Calu3 (cell line): ENCODE measurements around the gene MVK. TPM values are rescaled to one million over a fixed set of nuclear protein-coding genes. Genes with fewer than 3 reads are reported as not detected.

Source experiments
- BruUV-seq: library from RNA; stranded (reverse); fragments of 400-500 nt; replicated peaks from 2 replicates; lab custom pipeline; 2021; lab: Mats Ljungman, UMichigan
- CTCF ChIA-PET: fragments of 300-600 bp; sonication (Branson Sonifier 250); formaldehyde crosslinking; loops from one replicate; lab custom pipeline; 2022; ENCODE audit warnings: antibody characterized with exemption; lab: Charles Lee
- DNase-seq: peaks from one replicate; pipeline ENCODE4 v3.0.0; 2022
- H3K27ac Mint-ChIP-seq: one replicate; pipeline ENCODE4 v1.8.0; 2022; ENCODE audit warnings: mixed read lengths; ENCODE audit not compliant: unreplicated experiment
- H3K27me3 Mint-ChIP-seq: one replicate; pipeline ENCODE4 v1.8.0; 2022; ENCODE audit warnings: mixed read lengths; ENCODE audit not compliant: unreplicated experiment
- H3K36me3 Mint-ChIP-seq: one replicate; pipeline ENCODE4 v1.8.0; 2022; ENCODE audit warnings: mild to moderate bottlenecking, moderate library complexity, mixed read lengths; ENCODE audit not compliant: insufficient read depth, unreplicated experiment
- H3K4me1 Mint-ChIP-seq: one replicate; pipeline ENCODE4 v1.8.0; 2022; ENCODE audit warnings: mild to moderate bottlenecking, low read depth, mixed read lengths; ENCODE audit not compliant: unreplicated experiment
- H3K4me3 Mint-ChIP-seq: one replicate; pipeline ENCODE4 v1.8.0; 2022; ENCODE audit warnings: mild to moderate bottlenecking, low read depth, moderate library complexity, mixed read lengths; ENCODE audit not compliant: unreplicated experiment
- H3K9me3 Mint-ChIP-seq: one replicate; pipeline ENCODE4 v1.8.0; 2022; ENCODE audit warnings: low read depth, mixed read lengths; ENCODE audit not compliant: unreplicated experiment
- intact Hi-C: fragments of 100-400 bp; cut with micrococcal nuclease; formaldehyde crosslinking; loops from one replicate; pipeline ENCODE4 v1.10.0; 2022; ENCODE audit not compliant: unreplicated experiment
- total RNA-seq: library from RNA; stranded (reverse); gene quantifications from 2 replicates; pipeline ENCODE4 v1.2.3, GENCODE V29; 2022
- TF ChIP-seq, protein P1 (sequence below): fragments of 200-600 bp; IDR thresholded peaks from one replicate; pipeline ENCODE4 v1.8.0; 2022; ENCODE audit warnings: antibody characterized with exemption; ENCODE audit not compliant: unreplicated experiment

MVK gene
- total RNA-seq, 1 experiment from 2014 or later, result 41.6 TPM

DNA sequence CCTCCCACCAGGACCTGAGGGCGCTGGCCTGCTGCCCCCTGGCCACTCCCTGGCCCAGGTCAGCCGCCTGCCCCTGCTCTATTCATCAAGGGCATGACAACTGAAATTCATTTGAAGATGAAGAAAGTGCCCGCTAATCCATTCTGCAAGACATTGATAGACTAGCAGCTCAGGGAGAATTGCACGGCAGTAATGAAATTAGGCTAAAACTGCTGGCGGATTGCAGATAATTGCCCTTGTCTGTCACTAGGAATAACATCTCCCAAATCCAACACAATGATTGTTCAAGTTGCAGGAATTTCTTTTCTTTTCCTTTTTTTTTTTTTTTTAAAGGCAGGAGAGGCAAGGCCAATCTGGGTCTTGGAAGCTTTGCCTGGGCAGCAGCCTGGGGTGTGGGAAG, 44.5 kb downstream of the MVK start:
- Mint-ChIP-seq H3K4me3 (no peak overlapping the region), H3K36me3 (no peaks in the 10 kb centered on the region), H3K4me1 (no peaks in the 10 kb centered on the region), H3K27ac (no peak overlapping the region), H3K9me3 (no peaks in the 10 kb centered on the region), H3K27me3 (peaks cover 100% of the 10 kb centered on the region)
- BruUV-seq, result no TSS peak
- DNase-seq, result no peak
- CTCF ChIA-PET, result interaction anchor here (0.6 kb wide), 1 partner anchor 41 kb away, joined by 5 read pairs; no protein-coding TSS in a partner anchor
- TF ChIP-seq, protein P1, sequence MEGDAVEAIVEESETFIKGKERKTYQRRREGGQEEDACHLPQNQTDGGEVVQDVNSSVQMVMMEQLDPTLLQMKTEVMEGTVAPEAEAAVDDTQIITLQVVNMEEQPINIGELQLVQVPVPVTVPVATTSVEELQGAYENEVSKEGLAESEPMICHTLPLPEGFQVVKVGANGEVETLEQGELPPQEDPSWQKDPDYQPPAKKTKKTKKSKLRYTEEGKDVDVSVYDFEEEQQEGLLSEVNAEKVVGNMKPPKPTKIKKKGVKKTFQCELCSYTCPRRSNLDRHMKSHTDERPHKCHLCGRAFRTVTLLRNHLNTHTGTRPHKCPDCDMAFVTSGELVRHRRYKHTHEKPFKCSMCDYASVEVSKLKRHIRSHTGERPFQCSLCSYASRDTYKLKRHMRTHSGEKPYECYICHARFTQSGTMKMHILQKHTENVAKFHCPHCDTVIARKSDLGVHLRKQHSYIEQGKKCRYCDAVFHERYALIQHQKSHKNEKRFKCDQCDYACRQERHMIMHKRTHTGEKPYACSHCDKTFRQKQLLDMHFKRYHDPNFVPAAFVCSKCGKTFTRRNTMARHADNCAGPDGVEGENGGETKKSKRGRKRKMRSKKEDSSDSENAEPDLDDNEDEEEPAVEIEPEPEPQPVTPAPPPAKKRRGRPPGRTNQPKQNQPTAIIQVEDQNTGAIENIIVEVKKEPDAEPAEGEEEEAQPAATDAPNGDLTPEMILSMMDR, result no peak
- intact Hi-C loops, result no loop called here

DNA sequence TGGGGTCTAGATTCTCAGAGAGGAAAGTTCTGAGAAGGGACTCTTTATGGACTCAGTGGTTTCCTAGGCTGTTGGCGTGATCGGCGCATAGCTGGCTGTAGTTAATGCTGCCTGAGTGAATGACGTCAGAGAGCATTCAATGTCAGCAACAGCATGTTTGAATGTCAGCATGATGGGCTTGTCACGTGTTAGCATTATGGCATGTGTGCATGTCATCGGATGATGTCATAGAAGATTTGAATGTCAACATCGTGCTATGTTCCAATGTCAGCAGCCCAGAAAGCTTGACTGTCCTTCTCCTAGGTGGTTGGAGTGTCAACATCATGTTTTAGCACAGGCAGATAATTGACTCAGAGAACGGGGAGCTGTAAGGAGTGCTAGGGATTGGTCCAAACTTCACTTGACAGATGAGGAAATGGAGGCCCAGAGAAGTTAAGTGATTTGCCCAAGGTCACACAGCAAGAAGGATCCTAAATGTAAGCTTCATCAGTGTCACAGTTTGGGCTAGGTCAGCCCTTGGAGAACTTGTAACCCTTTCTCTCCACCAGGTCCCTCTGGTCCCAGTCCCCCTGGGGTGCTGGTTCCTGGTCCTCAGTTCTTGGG, 45.5 kb downstream of the MVK start:
- no TSS peak for BruUV-seq
- CTCF ChIA-PET, result interaction anchor here (0.5 kb wide), 1 partner anchor 164 kb away, joined by 5 read pairs; no protein-coding TSS in a partner anchor
- DNase-seq, result no peak
- intact Hi-C loops, result no loop called here
- no peak overlapping the region for H3K4me3 Mint-ChIP-seq
- no peak overlapping the region for H3K27ac Mint-ChIP-seq
- no peaks in the 10 kb centered on the region for H3K36me3 Mint-ChIP-seq
- H3K27me3 Mint-ChIP-seq, result peaks cover 94% of the 10 kb centered on the region
- H3K4me1 Mint-ChIP-seq, result no peaks in the 10 kb centered on the region
- H3K9me3 Mint-ChIP-seq, result no peaks in the 10 kb centered on the region
- TF ChIP-seq, protein P1, result no peak

DNA sequence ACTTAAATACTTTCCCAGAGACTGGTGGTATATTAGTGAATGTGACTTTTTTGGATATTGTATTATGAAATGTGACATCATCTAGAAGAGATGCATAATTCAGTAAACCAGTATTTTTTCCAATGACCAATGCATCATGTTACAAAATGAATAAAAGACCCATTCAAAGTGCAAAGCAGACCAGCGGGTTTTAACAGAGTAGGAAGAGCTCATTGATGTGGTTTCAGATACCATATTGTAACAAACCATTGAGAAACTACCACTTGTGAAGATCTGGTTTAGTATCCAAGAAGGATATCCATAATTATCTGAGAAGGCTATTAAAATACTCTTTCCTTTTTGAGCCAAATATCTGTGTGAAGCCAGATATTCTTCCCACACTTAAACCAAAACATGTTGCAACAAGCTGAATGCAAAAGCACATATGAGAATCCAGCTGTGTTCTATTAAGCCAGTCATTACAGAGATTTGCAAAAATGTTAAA, 47.7 kb downstream of the MVK start:
- TF ChIP-seq, protein P1, result no peak
- H3K27me3 Mint-ChIP-seq, result peaks cover 90% of the 10 kb centered on the region
- CTCF ChIA-PET, result no interaction called here
- intact Hi-C loops, result no loop called here
- H3K27ac Mint-ChIP-seq, result no peak overlapping the region
- no peaks in the 10 kb centered on the region for H3K9me3 Mint-ChIP-seq
- no peak for DNase-seq
- H3K4me1 Mint-ChIP-seq, result peaks cover 9% of the 10 kb centered on the region
- BruUV-seq, result no TSS peak
- H3K36me3 Mint-ChIP-seq, result peaks cover under 1% of the 10 kb centered on the region
- H3K4me3 Mint-ChIP-seq, result no peak overlapping the region

DNA sequence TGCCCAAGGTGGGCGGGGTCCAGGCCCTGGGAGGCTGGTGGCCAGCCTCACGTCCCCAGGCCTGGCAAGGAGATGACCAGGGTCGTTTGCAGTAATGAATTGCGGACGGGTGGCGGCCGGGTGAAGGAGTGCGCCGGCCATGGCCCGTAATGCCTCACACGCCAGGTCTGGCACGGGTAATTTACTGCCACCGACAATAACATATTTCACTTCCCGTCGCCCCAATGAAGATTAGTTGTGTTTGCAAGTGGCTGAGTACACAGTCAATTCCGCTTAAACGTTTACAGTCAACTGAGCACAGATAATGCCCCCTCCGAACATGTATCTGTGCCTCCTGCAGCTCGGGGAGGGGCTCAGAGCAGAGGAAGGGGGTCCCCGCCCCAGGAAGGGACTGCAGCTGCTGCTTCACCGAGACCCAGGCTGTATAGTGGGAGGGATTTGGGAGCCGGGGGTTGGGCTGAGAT, 48.3 kb downstream of the MVK start:
- no peak for DNase-seq
- H3K36me3 Mint-ChIP-seq, result peaks cover 7% of the 10 kb centered on the region
- TF ChIP-seq, protein P1, result no peak
- H3K4me1 Mint-ChIP-seq, result peaks cover 9% of the 10 kb centered on the region
- intact Hi-C loops, result no loop called here
- CTCF ChIA-PET, result no interaction called here
- no peaks in the 10 kb centered on the region for H3K9me3 Mint-ChIP-seq
- H3K27ac Mint-ChIP-seq, result no peak overlapping the region
- no TSS peak for BruUV-seq
- H3K27me3 Mint-ChIP-seq, result peaks cover 90% of the 10 kb centered on the region
- H3K4me3 Mint-ChIP-seq, result no peak overlapping the region
